ENCODE measurements around the gene OPN5.

- TF ChIP-seq CTCF (IDR thresholded peaks at IDR 0.05; ENCODE audit: insufficient read depth, low read length, poor library complexity, severe bottlenecking) = peak; percentile 78
- no peak for TF ChIP-seq EZH2phosphoT487 (conservative IDR thresholded peaks at IDR 0.05; ENCODE audit: low read length)
Measured at GRCh38 chr6:47780510-47781356, 1.1 kb upstream of the OPN5 start.
